ENCODE measurements around the gene CCNJ.

CCNJ gene

GRCh38 chr10:96038476-96039387 lies 4.7 kb upstream of the CCNJ start:
- no peak overlapping the region for H3K4me3 ChIP-seq (ENCODE audit: low read depth, low read length)
- no peak for DNase-seq (ENCODE audit: low read depth)
- TF ChIP-seq MAX (IDR thresholded peaks at IDR 0.05; ENCODE audit: low read depth, low read length), result no peak

DNA sequence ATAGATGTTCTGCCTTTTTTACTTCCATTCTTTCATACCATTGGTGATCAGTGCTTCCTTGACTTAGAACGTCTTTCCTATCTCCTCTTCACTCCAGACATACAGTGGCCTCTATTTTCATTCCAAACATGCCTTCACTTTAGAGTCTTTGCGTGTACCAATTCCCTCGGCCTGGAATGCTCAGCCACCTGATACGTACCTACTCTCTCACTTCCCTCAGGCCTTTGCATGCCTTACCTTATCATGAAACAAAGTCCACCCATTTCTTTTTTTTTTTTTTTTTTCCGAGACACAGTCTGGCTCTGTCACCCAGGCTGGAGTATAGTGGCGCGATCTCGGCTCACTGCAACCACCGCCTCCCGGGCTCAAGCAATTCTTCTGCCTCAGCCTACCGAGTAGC lies 2.2 kb upstream of the CCNJ start:
- TF ChIP-seq, protein P1, sequence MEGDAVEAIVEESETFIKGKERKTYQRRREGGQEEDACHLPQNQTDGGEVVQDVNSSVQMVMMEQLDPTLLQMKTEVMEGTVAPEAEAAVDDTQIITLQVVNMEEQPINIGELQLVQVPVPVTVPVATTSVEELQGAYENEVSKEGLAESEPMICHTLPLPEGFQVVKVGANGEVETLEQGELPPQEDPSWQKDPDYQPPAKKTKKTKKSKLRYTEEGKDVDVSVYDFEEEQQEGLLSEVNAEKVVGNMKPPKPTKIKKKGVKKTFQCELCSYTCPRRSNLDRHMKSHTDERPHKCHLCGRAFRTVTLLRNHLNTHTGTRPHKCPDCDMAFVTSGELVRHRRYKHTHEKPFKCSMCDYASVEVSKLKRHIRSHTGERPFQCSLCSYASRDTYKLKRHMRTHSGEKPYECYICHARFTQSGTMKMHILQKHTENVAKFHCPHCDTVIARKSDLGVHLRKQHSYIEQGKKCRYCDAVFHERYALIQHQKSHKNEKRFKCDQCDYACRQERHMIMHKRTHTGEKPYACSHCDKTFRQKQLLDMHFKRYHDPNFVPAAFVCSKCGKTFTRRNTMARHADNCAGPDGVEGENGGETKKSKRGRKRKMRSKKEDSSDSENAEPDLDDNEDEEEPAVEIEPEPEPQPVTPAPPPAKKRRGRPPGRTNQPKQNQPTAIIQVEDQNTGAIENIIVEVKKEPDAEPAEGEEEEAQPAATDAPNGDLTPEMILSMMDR (IDR thresholded peaks at IDR 0.05; ENCODE audit: low read depth, low read length), result no peak
- TF ChIP-seq POLR2A (IDR thresholded peaks at IDR 0.05; ENCODE audit: extremely low read depth, insufficient read length) (no peak), MAX (IDR thresholded peaks at IDR 0.05; ENCODE audit: low read depth, low read length) (no peak), MYC (IDR thresholded peaks at IDR 0.05; ENCODE audit: low read depth, low read length) (no peak)
- H3K4me3 ChIP-seq (ENCODE audit: low read depth, low read length), result no peak overlapping the region
- no peak for DNase-seq (ENCODE audit: low read depth)

- DNase-seq (ENCODE audit: low read depth), result peak; percentile 85
- peak overlapping the region; percentile 96 for H3K4me3 ChIP-seq (ENCODE audit: low read depth, low read length)
- no peak for TF ChIP-seq MAX (IDR thresholded peaks at IDR 0.05; ENCODE audit: low read depth, low read length)
- TF ChIP-seq, protein P1 (IDR thresholded peaks at IDR 0.05; ENCODE audit: low read depth, low read length), result no peak
- 0 out of 2 replicates have a peak, but pooled peaks have one; percentile 37 for TF ChIP-seq MYC (IDR thresholded peaks at IDR 0.05; ENCODE audit: low read depth, low read length)
- peak; percentile 16 for TF ChIP-seq POLR2A (IDR thresholded peaks at IDR 0.05; ENCODE audit: extremely low read depth, insufficient read length)
Observed at GRCh38 chr10:96043893-96044715, 721 bp downstream of the CCNJ start.

DNA sequence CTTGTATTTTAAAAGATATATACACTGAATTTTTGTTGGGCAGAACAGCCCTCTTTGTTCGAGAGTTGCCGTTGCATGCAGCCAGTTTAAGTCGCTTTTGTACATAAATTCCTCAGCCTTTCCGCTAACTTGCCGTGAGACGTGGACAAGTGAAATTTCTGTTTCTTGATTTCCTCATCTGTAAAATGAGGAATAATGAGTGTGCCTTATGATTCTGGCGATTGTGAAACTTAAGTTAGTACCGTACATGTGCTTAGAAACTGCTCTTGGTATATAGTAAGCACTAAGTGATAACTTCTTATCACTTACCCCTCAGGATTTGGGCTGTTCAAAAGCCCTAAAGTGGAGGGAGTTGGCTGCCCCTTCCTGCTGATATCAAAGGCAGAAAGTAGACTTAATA lies 1.4 kb downstream of the CCNJ start:
- peak; percentile 79 for DNase-seq (ENCODE audit: low read depth)
- peak overlapping the region; percentile 96 for H3K4me3 ChIP-seq (ENCODE audit: low read depth, low read length)
- TF ChIP-seq POLR2A (IDR thresholded peaks at IDR 0.05; ENCODE audit: extremely low read depth, insufficient read length) (peak; percentile 21), MYC (IDR thresholded peaks at IDR 0.05; ENCODE audit: low read depth, low read length) (peak; percentile 97), MAX (IDR thresholded peaks at IDR 0.05; ENCODE audit: low read depth, low read length) (peak; percentile 92)
- TF ChIP-seq, protein P1 (IDR thresholded peaks at IDR 0.05; ENCODE audit: low read depth, low read length), result no peak

DNA sequence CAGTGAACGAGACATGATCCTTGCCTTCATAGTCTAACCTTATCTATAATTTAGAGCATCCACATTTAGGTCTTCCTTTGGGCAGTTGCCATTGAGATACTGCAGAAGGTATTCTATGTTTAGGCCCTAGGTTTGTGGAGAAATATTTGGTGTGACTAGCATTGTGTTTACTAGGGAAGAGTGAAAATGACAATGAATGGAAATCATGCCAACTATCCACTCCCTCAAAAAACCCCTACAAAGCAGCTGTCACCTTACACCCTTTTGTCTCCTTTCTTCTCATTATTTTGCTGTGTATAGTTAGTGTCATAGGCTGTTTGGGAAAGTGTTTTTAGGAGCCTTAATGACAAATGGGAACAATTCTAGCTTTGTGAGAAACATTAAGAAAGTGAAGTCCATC lies 3.2 kb downstream of the CCNJ start:
- H3K4me3 ChIP-seq (ENCODE audit: low read depth, low read length), result peak overlapping the region; percentile 12

More for the DNA sequence above, 3.2 kb downstream of the CCNJ start:
- TF ChIP-seq MAX (IDR thresholded peaks at IDR 0.05; ENCODE audit: low read depth, low read length), result no peak
- TF ChIP-seq MYC (IDR thresholded peaks at IDR 0.05; ENCODE audit: low read depth, low read length), result no peak
- TF ChIP-seq, protein P1 (IDR thresholded peaks at IDR 0.05; ENCODE audit: low read depth, low read length), result no peak
- no peak for TF ChIP-seq POLR2A (IDR thresholded peaks at IDR 0.05; ENCODE audit: extremely low read depth, insufficient read length)
- DNase-seq (ENCODE audit: low read depth), result no peak
